Midbrain (tissue), 1 donor: ENCODE measurements around the gene IGFBP4.

Experiments used
- DNase-seq: peaks from one replicate; lab custom pipeline; 2025; lab: John Stamatoyannopoulos, UW

The IGFBP4 gene

GRCh38 chr17:40432864-40433528, 10.3 kb upstream of the IGFBP4 start:
- DNase-seq: no peak

DNA sequence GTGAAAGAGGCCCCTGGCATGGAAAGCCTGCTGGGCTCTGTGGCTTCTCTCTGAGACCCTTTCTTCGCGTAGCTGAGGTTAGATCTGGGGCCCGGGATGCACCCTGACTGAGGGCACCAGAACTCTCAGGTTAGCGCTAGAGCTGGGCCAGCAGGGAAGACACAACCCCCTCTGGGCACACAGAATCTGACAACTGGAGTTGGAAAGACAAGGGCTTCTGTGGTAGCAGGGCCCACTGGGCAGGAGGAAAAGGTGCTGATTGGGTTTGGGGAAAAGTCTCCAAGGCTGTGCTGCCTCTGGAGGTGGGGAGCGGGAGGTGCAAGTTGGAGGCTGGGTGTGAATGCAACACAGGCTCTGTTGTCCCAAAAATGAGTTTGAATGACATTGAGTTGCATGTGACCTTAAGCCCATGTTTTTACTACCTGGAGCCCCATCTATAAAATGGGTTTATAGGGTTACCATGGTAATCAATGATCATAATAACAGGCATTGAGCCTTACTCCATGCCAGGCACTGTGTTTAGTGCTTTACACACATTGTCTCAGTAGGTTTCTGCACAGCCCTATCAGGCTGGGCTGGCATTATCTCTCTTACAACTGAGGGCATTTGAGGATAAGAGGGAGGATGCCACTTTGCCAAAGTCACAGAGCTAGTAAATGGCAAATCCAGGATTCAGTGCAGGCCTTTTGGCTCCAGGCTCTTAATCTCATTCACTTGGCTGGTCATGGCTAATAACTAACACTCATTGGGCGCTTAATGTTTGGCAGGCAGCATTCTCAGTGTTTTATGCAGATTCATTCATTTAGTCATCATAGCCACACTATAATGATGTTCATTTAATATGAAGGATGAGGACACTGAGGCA, 9.5 kb upstream of the IGFBP4 start:
- DNase-seq: no peak

- DNase-seq: no peak
These were observed 6.6 kb upstream of the IGFBP4 start for GRCh38 chr17:40436636-40437035.

GRCh38 chr17:40437095-40437732, 6.0 kb upstream of the IGFBP4 start:
- DNase-seq: no peak

- DNase-seq: no peak
These were observed 3.1 kb upstream of the IGFBP4 start for GRCh38 chr17:40440166-40440565.

- DNase-seq: no peak
These were observed 656 bp upstream of the IGFBP4 start for GRCh38 chr17:40442392-40443195.

DNA sequence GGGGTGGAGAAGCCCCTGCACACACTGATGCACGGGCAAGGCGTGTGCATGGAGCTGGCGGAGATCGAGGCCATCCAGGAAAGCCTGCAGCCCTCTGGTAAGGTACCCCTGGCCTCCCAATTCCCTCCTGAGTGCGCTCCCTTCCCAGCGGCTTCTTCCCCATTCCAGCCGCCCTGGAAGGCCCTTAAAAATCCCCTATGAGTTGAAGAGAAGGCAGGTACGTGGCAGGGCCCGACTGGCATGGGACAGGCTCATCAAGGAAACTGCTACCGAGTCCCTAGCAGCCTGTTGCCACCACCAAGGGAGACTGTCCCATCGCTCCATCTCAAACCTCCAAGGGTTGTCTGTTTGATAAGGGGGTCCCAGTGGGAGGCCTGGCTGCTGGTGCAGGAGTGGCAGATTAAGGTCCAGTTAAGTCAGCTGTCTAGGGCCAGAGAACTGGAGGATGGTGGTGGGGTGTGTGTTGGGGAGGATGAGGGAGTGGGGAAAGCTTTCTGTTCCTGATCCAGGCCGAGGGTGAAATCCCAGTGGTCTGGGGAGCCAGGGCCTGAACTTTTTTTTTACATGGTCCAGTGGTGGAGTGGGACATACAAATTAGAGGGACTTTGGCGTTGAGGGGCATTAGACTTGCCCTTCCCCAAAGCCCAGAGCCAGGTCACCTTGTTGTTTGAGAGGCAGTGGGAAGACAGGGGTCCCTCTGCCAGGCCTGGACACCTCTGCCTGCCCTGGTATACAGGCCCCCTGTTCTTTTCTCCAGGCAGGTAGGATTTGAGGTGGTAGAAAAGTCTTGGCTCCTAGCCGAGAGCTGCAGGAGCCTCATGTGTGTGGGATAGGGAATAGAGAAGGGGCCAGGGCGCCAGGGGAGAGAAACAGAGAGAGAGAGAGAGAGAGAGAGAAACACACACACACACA, 994 bp downstream of the IGFBP4 start:
- no peak for DNase-seq

GRCh38 chr17:40445751-40446468, 2.7 kb downstream of the IGFBP4 start:
- DNase-seq: no peak

GRCh38 chr17:40447148-40447644, 3.9 kb downstream of the IGFBP4 start:
- no peak for DNase-seq

- DNase-seq: no peak
These were observed 4.6 kb downstream of the IGFBP4 start for GRCh38 chr17:40447806-40448205.

GRCh38 chr17:40448213-40448638, 5.0 kb downstream of the IGFBP4 start:
- DNase-seq: no peak

GRCh38 chr17:40448639-40449261, 5.5 kb downstream of the IGFBP4 start:
- DNase-seq: no peak

- DNase-seq: no peak
These were observed 6.9 kb downstream of the IGFBP4 start for GRCh38 chr17:40450175-40450574.

DNA sequence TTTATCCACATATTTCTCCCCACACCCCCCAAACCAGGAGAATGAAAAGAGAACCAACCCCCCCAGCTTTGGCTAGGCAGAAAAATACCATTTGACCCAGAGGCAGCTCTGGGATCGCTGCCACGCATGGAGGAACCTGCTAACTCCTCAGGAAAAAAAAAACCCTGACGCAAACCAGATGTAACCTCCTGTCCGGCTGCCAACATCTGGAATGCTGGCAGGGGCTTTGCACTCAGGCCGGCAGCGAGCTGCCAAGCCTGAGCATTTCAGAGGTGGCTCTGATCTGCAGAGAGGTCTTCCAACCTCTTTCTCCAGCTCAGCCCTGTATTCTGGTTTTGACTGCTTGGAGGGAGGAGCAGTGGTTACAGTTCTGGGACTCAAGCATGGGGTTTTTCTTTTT, 8.2 kb downstream of the IGFBP4 start:
- peak; percentile 33 for DNase-seq

DNA sequence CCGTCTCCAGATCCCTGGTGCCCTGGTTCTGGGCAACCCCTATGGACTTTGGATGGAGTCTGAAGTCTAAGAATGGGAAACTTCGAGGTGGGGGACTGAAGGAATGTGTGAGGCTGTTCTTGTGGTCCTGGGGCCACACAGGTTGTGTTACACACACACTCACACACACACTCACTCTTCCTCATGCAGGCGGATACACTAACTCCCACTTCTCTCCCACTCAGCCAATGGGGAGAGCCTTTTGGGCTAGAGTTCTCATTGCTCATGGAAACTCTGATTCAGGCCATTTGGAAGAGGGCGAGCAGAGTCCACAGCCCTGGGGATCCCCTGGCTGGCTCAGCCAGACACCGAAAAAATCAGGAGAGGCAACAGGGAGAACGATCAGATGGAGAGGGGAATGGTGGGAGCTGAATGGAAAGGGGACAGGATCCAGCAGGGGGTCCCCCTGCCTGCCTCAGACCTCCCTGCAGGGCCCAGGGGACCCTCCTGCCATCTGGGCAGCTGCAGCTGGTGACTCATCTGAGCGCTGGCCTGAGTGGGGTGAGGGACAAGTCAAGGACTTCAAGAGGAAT, 9.1 kb downstream of the IGFBP4 start:
- no peak for DNase-seq

GRCh38 chr17:40452921-40453378, 9.7 kb downstream of the IGFBP4 start:
- DNase-seq: no peak

- no peak for DNase-seq
These were observed 10.8 kb downstream of the IGFBP4 start for GRCh38 chr17:40453881-40454612.

- no peak for DNase-seq
These were observed 11.4 kb downstream of the IGFBP4 start for GRCh38 chr17:40454613-40454995.
